Cardiac fibroblast (primary cell): ENCODE results near the gene RASA3.

Experiments used
- DNase-seq, 2 donors: peaks; one replicate each; pipeline versions ENCODE4 v3.0.0 to v3.0.0-alpha.2; 2010; ENCODE audit warnings: low read depth in 2 of 2
- H3K4me3 ChIP-seq, 2 donors: replicated peaks in 1 of 2; 1 replicate in 1 of 2; 2 replicates in 1 of 2; pipeline ENCODE4 v1.5.1; 2011; ENCODE audit warnings: low read depth in 2 of 2, low read length in 2 of 2, mild to moderate bottlenecking in 2 of 2, moderate library complexity in 1 of 2
- TF ChIP-seq, protein P1 (sequence below): IDR thresholded peaks from one replicate; pipeline ENCODE4 v1.5.1; 2011; ENCODE audit warnings: low read depth, mild to moderate bottlenecking, low read length, inconsistent platforms

Gene RASA3

DNA sequence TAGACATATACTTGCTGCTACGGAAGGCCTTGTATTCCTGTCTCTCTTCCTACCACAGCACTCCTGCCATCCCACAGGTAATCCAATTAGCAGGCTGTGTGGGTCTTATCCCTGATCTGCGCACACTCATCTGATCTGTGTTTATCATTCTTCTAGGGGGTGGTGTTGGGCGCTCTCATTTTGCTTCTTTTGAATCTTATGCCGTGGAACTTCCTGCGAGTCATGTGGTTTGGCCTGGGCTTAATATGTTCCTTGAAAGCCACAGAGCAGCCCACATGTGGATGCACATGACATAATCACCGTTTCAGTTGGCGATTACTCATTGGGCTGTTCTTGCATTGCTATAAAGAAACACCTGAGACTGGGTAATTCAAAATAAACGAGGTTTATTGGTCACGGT, 7.5 kb downstream of the RASA3 start:
- H3K4me3 ChIP-seq: no peak overlapping the region
- TF ChIP-seq, protein P1, sequence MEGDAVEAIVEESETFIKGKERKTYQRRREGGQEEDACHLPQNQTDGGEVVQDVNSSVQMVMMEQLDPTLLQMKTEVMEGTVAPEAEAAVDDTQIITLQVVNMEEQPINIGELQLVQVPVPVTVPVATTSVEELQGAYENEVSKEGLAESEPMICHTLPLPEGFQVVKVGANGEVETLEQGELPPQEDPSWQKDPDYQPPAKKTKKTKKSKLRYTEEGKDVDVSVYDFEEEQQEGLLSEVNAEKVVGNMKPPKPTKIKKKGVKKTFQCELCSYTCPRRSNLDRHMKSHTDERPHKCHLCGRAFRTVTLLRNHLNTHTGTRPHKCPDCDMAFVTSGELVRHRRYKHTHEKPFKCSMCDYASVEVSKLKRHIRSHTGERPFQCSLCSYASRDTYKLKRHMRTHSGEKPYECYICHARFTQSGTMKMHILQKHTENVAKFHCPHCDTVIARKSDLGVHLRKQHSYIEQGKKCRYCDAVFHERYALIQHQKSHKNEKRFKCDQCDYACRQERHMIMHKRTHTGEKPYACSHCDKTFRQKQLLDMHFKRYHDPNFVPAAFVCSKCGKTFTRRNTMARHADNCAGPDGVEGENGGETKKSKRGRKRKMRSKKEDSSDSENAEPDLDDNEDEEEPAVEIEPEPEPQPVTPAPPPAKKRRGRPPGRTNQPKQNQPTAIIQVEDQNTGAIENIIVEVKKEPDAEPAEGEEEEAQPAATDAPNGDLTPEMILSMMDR: no peak
- DNase-seq: peak; percentile 42 to 88

DNA sequence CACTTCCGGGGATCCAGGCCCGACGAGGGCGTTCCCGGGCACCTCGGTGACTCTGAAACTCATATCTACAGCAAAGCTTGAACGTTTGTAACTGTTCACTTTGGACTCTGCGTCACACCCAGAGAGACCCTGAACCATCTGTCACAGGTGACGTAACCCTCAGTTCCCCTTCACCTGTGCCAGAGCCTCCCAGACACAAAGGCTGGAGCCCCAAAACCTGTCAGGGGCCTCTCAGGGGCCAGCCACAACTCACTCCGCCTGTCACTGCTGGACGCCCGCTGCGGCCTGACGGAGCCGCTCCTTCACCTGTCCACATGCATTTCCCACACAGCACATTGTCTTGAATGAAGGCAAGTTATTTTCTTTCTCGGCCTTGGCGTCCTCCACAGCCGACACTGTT, 8.0 kb downstream of the RASA3 start:
- no peak overlapping the region for H3K4me3 ChIP-seq
- no peak for DNase-seq
- TF ChIP-seq, protein P1: no peak

- no peak for DNase-seq
- no peak overlapping the region for H3K4me3 ChIP-seq
- TF ChIP-seq, protein P1: no peak
Observed at GRCh38 chr13:114123876-114124275, 8.5 kb downstream of the RASA3 start.

DNA sequence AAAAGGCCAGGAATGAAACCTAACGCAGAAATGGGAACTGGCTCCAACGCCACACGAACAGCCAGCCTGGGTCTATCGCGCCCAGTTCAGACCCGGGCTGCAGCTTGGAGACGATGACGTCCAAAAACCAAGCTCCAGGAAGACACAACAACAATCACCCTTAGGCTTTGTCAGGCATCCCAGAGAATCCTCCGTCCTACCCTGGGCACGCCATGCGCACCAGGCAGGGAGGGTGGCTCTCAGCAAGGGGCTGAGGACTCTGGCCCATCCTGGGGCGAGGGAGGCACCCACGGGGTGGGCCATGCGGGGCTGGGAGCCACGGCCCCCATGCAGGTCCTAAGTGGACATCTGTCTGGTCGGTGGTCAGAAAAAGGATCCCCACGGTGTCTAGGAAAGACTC, 9.0 kb downstream of the RASA3 start:
- TF ChIP-seq, protein P1: no peak
- H3K4me3 ChIP-seq: no peak overlapping the region
- DNase-seq: no peak

- H3K4me3 ChIP-seq: no peak overlapping the region
- DNase-seq: no peak
- TF ChIP-seq, protein P1: no peak
Observed at GRCh38 chr13:114122591-114123211, 9.7 kb downstream of the RASA3 start.

GRCh38 chr13:114122127-114122511, 10.3 kb downstream of the RASA3 start:
- DNase-seq: no peak
- no peak overlapping the region for H3K4me3 ChIP-seq
- TF ChIP-seq, protein P1: no peak

- H3K4me3 ChIP-seq: no peak overlapping the region
- DNase-seq: no peak
- TF ChIP-seq, protein P1: no peak
Observed at GRCh38 chr13:114121496-114122126, 10.8 kb downstream of the RASA3 start.
